Hepatocyte (in vitro differentiated cells): ENCODE data around the gene FSIP1. TPM values are rescaled to one million over a fixed set of nuclear protein-coding genes. Genes with fewer than 3 reads are reported as not detected.
A peak's percentile ranks its signal among the peaks of the same experiment; 100 is the strongest.

Source experiments
- DNase-seq: peaks from one replicate; pipeline ENCODE4 v3.0.0-alpha.2; 2016; ENCODE audit warnings: low spot score
- H2AFZ ChIP-seq: fragments of 200-600 bp; sonication (generic); 2 replicates; pipeline ENCODE4 v1.6.0; 2016; ENCODE audit warnings: antibody characterized with exemption, mild to moderate bottlenecking
- H3K27ac ChIP-seq: fragments of 200-600 bp; sonication (generic); 2 replicates; pipeline ENCODE4 v1.5.1; 2016; ENCODE audit warnings: mild to moderate bottlenecking
- H3K27me3 ChIP-seq: fragments of 200-600 bp; sonication (generic); 2 replicates; pipeline ENCODE4 v1.6.1; 2016
- H3K36me3 ChIP-seq: fragments of 200-600 bp; sonication (generic); replicated peaks from 2 replicates; pipeline ENCODE4 v1.5.1; 2016; ENCODE audit warnings: low read depth; ENCODE audit not compliant: insufficient read depth
- H3K4me1 ChIP-seq: fragments of 200-600 bp; sonication (generic); 2 replicates; pipeline ENCODE4 v1.5.1; 2016; ENCODE audit warnings: mild to moderate bottlenecking, moderate library complexity; ENCODE audit not compliant: insufficient read depth
- H3K4me2 ChIP-seq: fragments of 200-600 bp; sonication (generic); 2 replicates; pipeline ENCODE4 v1.6.0; 2016
- H3K4me3 ChIP-seq: fragments of 200-600 bp; sonication (generic); 2 replicates; pipeline ENCODE4 v1.5.1; 2016; ENCODE audit warnings: mild to moderate bottlenecking
- H3K79me2 ChIP-seq: fragments of 200-600 bp; sonication (generic); 2 replicates; pipeline ENCODE4 v1.6.0; 2017; ENCODE audit warnings: mild to moderate bottlenecking
- H3K9me2 ChIP-seq: fragments of 200-600 bp; sonication (generic); replicated peaks from 2 replicates; pipeline ENCODE4 v1.6.0; 2017; ENCODE audit warnings: mild to moderate bottlenecking; ENCODE audit not compliant: insufficient read depth
- H3K9me3 ChIP-seq: fragments of 200-600 bp; sonication (generic); 2 replicates; pipeline ENCODE4 v1.5.1; 2016; ENCODE audit warnings: low read depth, mild to moderate bottlenecking
- H4K20me1 ChIP-seq: fragments of 200-600 bp; sonication (generic); 2 replicates; pipeline ENCODE4 v1.6.0; 2016; ENCODE audit warnings: mild to moderate bottlenecking; ENCODE audit not compliant: insufficient read depth, poor library complexity, severe bottlenecking
- EZH2 ChIP-seq: fragments of 200-600 bp; sonication (generic); IDR thresholded peaks from 2 replicates; pipeline ENCODE4 v1.6.1; 2016; ENCODE audit warnings: antibody characterized with exemption, mild to moderate bottlenecking, borderline replicate concordance
- EZH2phosphoT487 ChIP-seq: fragments of 200-600 bp; sonication (generic); IDR thresholded peaks from one replicate; pipeline ENCODE4 v1.6.1; 2018; ENCODE audit warnings: antibody characterized with exemption, mild to moderate bottlenecking, low read depth, moderate library complexity; ENCODE audit not compliant: unreplicated experiment, severe bottlenecking
- WGBS: methylation state at CpG from one replicate; pipeline ENCODE4 v1.1.6; 2016; ENCODE audit warnings: low lambda C conversion rate; ENCODE audit errors: missing lambda C conversion rate; 5-methylcytosine and 5-hydroxymethylcytosine counted together
- polyA plus RNA-seq: library from polyadenylated mRNA; unstranded; fragments of >200 nt; fragmentation: Nextera tagmentation; extraction: Ambion mirVana; gene quantifications from 2 replicates; pipeline ENCODE4 v1.2.1, GENCODE V29; 2016
- total RNA-seq: library from RNA; depleted of rRNA; stranded (reverse); fragments of >200 nt; gene quantifications from 2 replicates; pipeline ENCODE4 v1.2.3, GENCODE V29; 2014
- TF ChIP-seq, protein P1 (sequence below): fragments of 200-600 bp; sonication (generic); IDR thresholded peaks from 2 replicates; pipeline ENCODE4 v1.5.1; 2016; ENCODE audit warnings: antibody characterized with exemption, mild to moderate bottlenecking; ENCODE audit not compliant: poor library complexity

The FSIP1 gene
- total and polyA plus RNA-seq, 2 experiments from 2014 or later = 0.60 to 0.79 TPM

GRCh38 chr15:39552556-39552955 lies 230.1 kb downstream of the FSIP1 start:
- no peak overlapping the region for H3K4me3 ChIP-seq
- peak overlapping the region; percentile 17 for H3K27ac ChIP-seq
- no peaks in the 10 kb centered on the region for H4K20me1 ChIP-seq
- no peaks in the 10 kb centered on the region for H3K36me3 ChIP-seq
- H3K4me2 ChIP-seq = no peak overlapping the region
- no peaks in the 10 kb centered on the region for H3K9me2 ChIP-seq
- no peaks in the 10 kb centered on the region for H3K79me2 ChIP-seq
- 81% methylated on average over 2 of the region's 2 CpGs for WGBS
- no peak overlapping the region for H2AFZ ChIP-seq
- H3K27me3 ChIP-seq = no peaks in the 10 kb centered on the region
- H3K4me1 ChIP-seq = peaks cover 8% of the 10 kb centered on the region
- no peak for TF ChIP-seq EZH2
- TF ChIP-seq, protein P1, sequence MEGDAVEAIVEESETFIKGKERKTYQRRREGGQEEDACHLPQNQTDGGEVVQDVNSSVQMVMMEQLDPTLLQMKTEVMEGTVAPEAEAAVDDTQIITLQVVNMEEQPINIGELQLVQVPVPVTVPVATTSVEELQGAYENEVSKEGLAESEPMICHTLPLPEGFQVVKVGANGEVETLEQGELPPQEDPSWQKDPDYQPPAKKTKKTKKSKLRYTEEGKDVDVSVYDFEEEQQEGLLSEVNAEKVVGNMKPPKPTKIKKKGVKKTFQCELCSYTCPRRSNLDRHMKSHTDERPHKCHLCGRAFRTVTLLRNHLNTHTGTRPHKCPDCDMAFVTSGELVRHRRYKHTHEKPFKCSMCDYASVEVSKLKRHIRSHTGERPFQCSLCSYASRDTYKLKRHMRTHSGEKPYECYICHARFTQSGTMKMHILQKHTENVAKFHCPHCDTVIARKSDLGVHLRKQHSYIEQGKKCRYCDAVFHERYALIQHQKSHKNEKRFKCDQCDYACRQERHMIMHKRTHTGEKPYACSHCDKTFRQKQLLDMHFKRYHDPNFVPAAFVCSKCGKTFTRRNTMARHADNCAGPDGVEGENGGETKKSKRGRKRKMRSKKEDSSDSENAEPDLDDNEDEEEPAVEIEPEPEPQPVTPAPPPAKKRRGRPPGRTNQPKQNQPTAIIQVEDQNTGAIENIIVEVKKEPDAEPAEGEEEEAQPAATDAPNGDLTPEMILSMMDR = no peak
- no peak for TF ChIP-seq EZH2phosphoT487
- H3K9me3 ChIP-seq = no peaks in the 10 kb centered on the region
- DNase-seq = no peak

- H3K4me1 ChIP-seq = peaks cover 8% of the 10 kb centered on the region
- no peaks in the 10 kb centered on the region for H3K27me3 ChIP-seq
- no peaks in the 10 kb centered on the region for H4K20me1 ChIP-seq
- no peak overlapping the region for H3K4me3 ChIP-seq
- no peak for TF ChIP-seq EZH2
- TF ChIP-seq EZH2phosphoT487 = no peak
- TF ChIP-seq, protein P1 = no peak
- no peaks in the 10 kb centered on the region for H3K79me2 ChIP-seq
- no peaks in the 10 kb centered on the region for H3K9me3 ChIP-seq
- no peaks in the 10 kb centered on the region for H3K36me3 ChIP-seq
- DNase-seq = no peak
- WGBS = 93% methylated on average over 2 of the region's 2 CpGs
- H3K4me2 ChIP-seq = no peak overlapping the region
- no peak overlapping the region for H2AFZ ChIP-seq
- H3K27ac ChIP-seq = no peak overlapping the region
- no peaks in the 10 kb centered on the region for H3K9me2 ChIP-seq
These were observed 231.2 kb downstream of the FSIP1 start for GRCh38 chr15:39551476-39551875.

Other genes with a start within 250 kb of the FSIP1 start
- 191 and 220 TPM in 2 replicates for gene THBS1, start 201.8 kb downstream of the FSIP1 start, total RNA-seq
- 82.9 and 105 TPM in 2 replicates for gene THBS1, start 201.8 kb downstream of the FSIP1 start, polyA plus RNA-seq
- 5.3 and 7.0 TPM in 2 replicates for gene GPR176, start 137.4 kb upstream of the FSIP1 start, total RNA-seq
- 2.7 and 2.9 TPM in 2 replicates for gene GPR176, start 137.4 kb upstream of the FSIP1 start, polyA plus RNA-seq
- gene EIF2AK4, start 151.3 kb upstream of the FSIP1 start, total RNA-seq = 36.4 and 38.2 TPM in 2 replicates
- gene EIF2AK4, start 151.3 kb upstream of the FSIP1 start, polyA plus RNA-seq = 45.9 and 50.7 TPM in 2 replicates